Activated naive CD8-positive, alpha-beta T cell treated with anti-CD3 and anti-CD28 coated beads, Interleukin-2, amount 50 U/mL, for 24 hours (primary cell): ENCODE results near the gene HOXD10.

ENCODE experiments used
- ATAC-seq: fragments of 150-1000 bp; cut with Tn5 transposase; one replicate; pipeline ENCODE4 v1.10.0; 2021
- DNase-seq: peaks from one replicate; pipeline ENCODE4 v3.0.0; 2021
- H3K27ac Mint-ChIP-seq: one replicate; pipeline ENCODE4 v1.8.0; 2021; ENCODE audit warnings: mild to moderate bottlenecking, mixed read lengths
- H3K27me3 Mint-ChIP-seq: one replicate; pipeline ENCODE4 v1.8.0; 2021; ENCODE audit warnings: mixed read lengths
- H3K36me3 Mint-ChIP-seq: one replicate; pipeline ENCODE4 v1.8.0; 2021; ENCODE audit warnings: low read depth, mixed read lengths
- H3K4me1 Mint-ChIP-seq: one replicate; pipeline ENCODE4 v1.8.0; 2021; ENCODE audit warnings: mixed read lengths
- H3K4me3 Mint-ChIP-seq: one replicate; pipeline ENCODE4 v1.8.0; 2021; ENCODE audit warnings: mild to moderate bottlenecking, moderate library complexity, mixed read lengths
- H3K9me3 Mint-ChIP-seq: one replicate; pipeline ENCODE4 v1.8.0; 2021; ENCODE audit warnings: mixed read lengths

The HOXD10 gene

DNA sequence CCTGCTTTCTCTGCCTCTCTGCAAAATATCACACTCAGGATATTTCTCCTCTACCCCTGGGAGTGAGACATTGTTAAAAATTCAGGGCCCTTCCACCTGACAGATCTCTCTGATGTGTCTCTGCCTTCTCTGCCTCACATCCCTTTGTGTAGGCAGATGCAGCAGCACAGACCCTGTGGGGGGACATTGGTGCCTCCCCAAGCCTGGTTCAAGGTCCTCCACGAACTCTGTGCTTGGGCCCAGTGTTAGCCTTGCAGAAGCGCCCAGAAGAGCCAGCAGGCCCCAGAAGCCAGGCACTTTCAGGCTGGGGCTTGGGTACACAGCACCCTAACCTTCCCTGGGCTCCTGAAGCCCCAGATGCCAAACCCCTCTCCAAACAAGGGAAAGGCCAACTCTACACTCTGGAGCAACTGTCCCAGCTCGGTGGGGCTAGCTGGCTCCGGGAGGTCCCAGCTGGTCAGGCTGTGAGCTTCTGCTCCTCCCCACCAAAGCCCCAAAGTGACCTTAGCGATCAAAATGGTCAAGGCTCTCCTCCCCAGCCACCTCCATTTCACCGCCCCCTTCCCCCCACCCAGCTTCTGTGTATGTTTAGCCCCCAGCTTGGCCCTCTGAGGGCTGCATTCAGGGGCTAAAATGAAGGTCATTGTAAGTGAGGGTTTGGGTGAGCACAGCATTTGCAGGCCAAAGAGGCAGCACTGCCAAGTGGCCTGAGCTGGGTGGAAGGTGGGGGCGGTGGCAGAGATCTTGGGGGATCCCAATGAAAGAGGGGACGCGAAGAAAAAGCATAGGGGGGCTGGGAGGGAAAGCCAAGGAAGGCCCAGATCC, 8.6 kb downstream of the HOXD10 start:
- ATAC-seq (no peak), DNase-seq (no peak)
- no peaks in the 10 kb centered on the region for H3K36me3 Mint-ChIP-seq
- peaks cover 25% of the 10 kb centered on the region for H3K4me1 Mint-ChIP-seq
- no peak overlapping the region for H3K27ac Mint-ChIP-seq
- no peaks in the 10 kb centered on the region for H3K9me3 Mint-ChIP-seq
- no peak overlapping the region for H3K4me3 Mint-ChIP-seq
- peaks cover 78% of the 10 kb centered on the region for H3K27me3 Mint-ChIP-seq

GRCh38 chr2:176125772-176126054, 9.1 kb downstream of the HOXD10 start:
- Mint-ChIP-seq H3K4me3 (no peak overlapping the region), H3K27me3 (peaks cover 75% of the 10 kb centered on the region), H3K9me3 (no peaks in the 10 kb centered on the region), H3K27ac (no peak overlapping the region), H3K36me3 (no peaks in the 10 kb centered on the region), H3K4me1 (peaks cover 27% of the 10 kb centered on the region)
- DNase-seq (no peak), ATAC-seq (no peak)

GRCh38 chr2:176126929-176127773, 10.6 kb downstream of the HOXD10 start:
- ATAC-seq (no peak), DNase-seq (peak; percentile 73)
- H3K4me3 Mint-ChIP-seq: no peak overlapping the region
- peaks cover 77% of the 10 kb centered on the region for H3K27me3 Mint-ChIP-seq
- peaks cover 34% of the 10 kb centered on the region for H3K4me1 Mint-ChIP-seq
- no peak overlapping the region for H3K27ac Mint-ChIP-seq
- no peaks in the 10 kb centered on the region for H3K36me3 Mint-ChIP-seq
- H3K9me3 Mint-ChIP-seq: no peaks in the 10 kb centered on the region

DNA sequence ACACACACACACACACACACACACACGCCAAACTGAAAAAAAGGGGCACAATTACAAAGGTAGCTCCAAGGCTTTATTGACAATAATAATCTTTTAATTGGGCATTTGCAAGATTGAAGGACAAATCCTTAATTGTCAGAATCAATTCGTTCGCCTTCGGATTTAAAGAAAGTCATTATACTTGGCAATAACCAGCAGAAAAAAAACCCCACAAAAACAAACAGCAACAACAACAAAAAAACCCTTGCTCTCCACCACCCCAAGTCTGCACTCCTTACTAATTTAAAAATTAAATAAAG, 11.1 kb downstream of the HOXD10 start:
- Mint-ChIP-seq H3K4me1 (peaks cover 36% of the 10 kb centered on the region), H3K4me3 (no peak overlapping the region), H3K27ac (no peak overlapping the region), H3K36me3 (no peaks in the 10 kb centered on the region), H3K27me3 (peaks cover 79% of the 10 kb centered on the region), H3K9me3 (no peaks in the 10 kb centered on the region)
- no peak for DNase-seq
- ATAC-seq: no peak

GRCh38 chr2:176128172-176128981, 11.8 kb downstream of the HOXD10 start:
- Mint-ChIP-seq H3K27me3 (peaks cover 81% of the 10 kb centered on the region), H3K27ac (peak overlapping the region; percentile 32), H3K36me3 (no peaks in the 10 kb centered on the region), H3K9me3 (no peaks in the 10 kb centered on the region), H3K4me3 (peak overlapping the region; percentile 46), H3K4me1 (peaks cover 38% of the 10 kb centered on the region)
- DNase-seq (no peak), ATAC-seq (no peak)

DNA sequence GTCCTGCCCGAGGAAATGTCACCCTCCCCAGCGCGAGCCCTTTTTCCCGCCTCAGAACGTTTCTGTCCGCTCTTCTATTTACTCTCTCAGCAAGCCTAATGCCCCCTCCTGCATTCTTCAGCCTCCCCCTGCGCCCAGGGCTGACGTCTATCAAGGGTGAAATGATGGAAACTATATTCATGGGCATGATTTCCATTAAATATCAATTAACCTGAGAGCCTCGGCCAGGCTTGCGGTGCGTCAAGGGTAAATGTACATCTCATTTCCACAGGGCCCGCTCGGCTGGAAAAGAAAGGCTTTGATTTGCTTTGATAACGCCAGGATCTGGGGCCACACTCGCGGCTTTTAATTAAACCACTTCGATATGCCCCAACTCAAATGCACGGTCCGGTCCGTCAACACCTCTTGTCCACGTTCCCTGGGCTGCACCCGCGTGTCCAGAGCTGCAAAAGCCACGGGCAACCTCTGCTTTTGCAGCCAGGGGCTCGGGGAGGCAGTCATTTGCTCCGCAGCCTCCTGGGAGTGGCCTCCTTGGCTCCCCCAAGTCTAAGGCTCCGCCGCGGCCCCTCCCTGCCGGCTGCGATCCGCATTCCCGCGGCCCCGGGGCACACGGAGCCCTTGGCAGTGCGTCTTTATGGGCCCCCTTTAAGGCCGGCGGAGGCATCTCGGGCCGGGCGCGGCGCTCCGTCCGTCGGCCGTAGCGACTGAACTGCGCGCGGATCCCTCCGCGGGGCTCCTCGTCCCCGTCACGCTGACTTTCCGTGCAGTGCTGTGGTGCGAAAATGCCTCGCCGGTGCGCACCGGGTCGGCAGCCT, 12.6 kb downstream of the HOXD10 start, which contains the start of gene HOXD8:
Gene HOXD8 (plus strand): TSS at position 724 of the 815 bp plus-strand sequence. CDS start 662 bp downstream, outside the sequence.
- peak within 1 kb of the TSS; percentile 32 for H3K27ac Mint-ChIP-seq
- ATAC-seq (no peak), DNase-seq (no peak)
- H3K27me3 Mint-ChIP-seq: peaks cover 81% of the 10 kb centered on the region
- H3K9me3 Mint-ChIP-seq: no peaks in the 10 kb centered on the region
- H3K36me3 Mint-ChIP-seq: no peaks in the 10 kb centered on the region
- H3K4me1 Mint-ChIP-seq: peaks cover 35% of the 10 kb centered on the region
- peak within 1 kb of the TSS; percentile 48 for H3K4me3 Mint-ChIP-seq

- Mint-ChIP-seq H3K4me1 (peaks cover 35% of the 10 kb centered on the region), H3K36me3 (no peaks in the 10 kb centered on the region), H3K9me3 (no peaks in the 10 kb centered on the region), H3K27me3 (peaks cover 81% of the 10 kb centered on the region), H3K27ac (no peak overlapping the region), H3K4me3 (peak overlapping the region; percentile 11)
- ATAC-seq: no peak
- no peak for DNase-seq
These were observed 13.2 kb downstream of the HOXD10 start for GRCh38 chr2:176129813-176130146.

- H3K36me3 Mint-ChIP-seq: no peaks in the 10 kb centered on the region
These were observed 13.8 kb downstream of the HOXD10 start for GRCh38 chr2:176130147-176130956.

DNA sequence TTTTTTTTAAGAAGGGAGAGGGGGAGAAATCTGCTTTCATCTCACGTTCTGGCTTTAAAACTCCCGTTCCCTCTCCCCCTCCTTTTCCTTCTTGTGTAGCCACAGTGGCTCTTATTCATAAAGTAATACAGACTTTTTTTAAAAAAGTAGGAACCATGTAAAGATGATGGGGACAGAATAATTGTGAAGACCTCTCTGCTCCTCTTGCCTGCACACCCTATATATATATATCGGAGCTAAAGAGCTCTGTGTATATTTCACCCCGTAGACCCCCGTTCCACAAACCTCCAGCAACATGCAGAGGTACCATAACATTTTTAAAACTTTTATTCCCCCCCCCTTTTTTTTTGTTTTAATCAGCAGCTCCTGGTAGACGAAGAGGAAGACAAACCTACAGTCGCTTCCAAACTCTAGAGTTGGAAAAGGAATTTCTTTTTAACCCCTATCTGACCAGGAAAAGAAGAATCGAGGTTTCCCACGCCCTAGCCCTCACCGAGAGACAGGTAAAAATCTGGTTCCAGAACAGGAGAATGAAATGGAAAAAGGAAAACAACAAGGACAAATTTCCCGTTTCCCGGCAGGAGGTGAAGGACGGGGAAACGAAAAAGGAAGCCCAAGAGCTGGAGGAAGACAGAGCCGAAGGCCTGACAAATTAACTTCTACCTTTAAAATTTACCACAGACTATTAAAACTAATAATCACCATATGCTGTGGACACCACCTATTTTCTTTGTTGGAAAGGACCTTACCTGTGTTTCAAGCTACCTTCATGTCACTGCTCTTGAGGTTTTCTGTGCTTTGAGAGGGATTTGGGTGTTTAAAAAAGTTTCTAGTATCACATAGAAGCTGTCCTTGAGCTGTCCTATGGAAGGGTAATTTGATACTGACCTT, 14.6 kb downstream of the HOXD10 start:
- H3K4me3 Mint-ChIP-seq: peak overlapping the region; percentile 48
- H3K4me1 Mint-ChIP-seq: peaks cover 41% of the 10 kb centered on the region
- DNase-seq (no peak), ATAC-seq (no peak)
- H3K9me3 Mint-ChIP-seq: peaks cover 4% of the 10 kb centered on the region
- peaks cover 84% of the 10 kb centered on the region for H3K27me3 Mint-ChIP-seq
- no peaks in the 10 kb centered on the region for H3K36me3 Mint-ChIP-seq
- H3K27ac Mint-ChIP-seq: peak overlapping the region; percentile 77

More at GRCh38 chr2:176130147-176130956, 13.8 kb downstream of the HOXD10 start:
- Mint-ChIP-seq H3K4me1 (peaks cover 36% of the 10 kb centered on the region), H3K27me3 (peaks cover 84% of the 10 kb centered on the region), H3K9me3 (peaks cover under 1% of the 10 kb centered on the region), H3K4me3 (peak overlapping the region; percentile 48), H3K27ac (peak overlapping the region; percentile 77)
- DNase-seq (peak; percentile 29), ATAC-seq (peak; percentile 20)

DNA sequence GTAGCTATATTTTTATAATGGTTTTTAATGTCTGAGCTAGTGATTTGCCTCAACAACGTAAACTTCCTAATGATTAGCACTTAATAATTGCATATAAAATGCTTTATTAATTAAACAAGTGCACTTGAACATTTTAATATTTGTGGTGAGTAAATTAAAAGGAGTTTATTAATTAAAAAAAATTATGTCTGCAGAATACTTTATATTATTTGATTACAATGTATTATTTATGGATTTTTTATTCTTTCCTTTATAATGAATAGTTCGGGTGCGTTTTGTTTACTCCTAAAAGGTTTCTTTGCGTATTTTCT, 15.2 kb downstream of the HOXD10 start:
- ATAC-seq (no peak), DNase-seq (no peak)
- Mint-ChIP-seq H3K27ac (no peak overlapping the region), H3K4me1 (peaks cover 41% of the 10 kb centered on the region), H3K9me3 (peaks cover 4% of the 10 kb centered on the region), H3K36me3 (no peaks in the 10 kb centered on the region), H3K4me3 (peak overlapping the region; percentile 78), H3K27me3 (peaks cover 82% of the 10 kb centered on the region)

- no peaks in the 10 kb centered on the region for H3K36me3 Mint-ChIP-seq
- no peak for ATAC-seq
These were observed 15.9 kb downstream of the HOXD10 start for GRCh38 chr2:176132205-176133171.

DNA sequence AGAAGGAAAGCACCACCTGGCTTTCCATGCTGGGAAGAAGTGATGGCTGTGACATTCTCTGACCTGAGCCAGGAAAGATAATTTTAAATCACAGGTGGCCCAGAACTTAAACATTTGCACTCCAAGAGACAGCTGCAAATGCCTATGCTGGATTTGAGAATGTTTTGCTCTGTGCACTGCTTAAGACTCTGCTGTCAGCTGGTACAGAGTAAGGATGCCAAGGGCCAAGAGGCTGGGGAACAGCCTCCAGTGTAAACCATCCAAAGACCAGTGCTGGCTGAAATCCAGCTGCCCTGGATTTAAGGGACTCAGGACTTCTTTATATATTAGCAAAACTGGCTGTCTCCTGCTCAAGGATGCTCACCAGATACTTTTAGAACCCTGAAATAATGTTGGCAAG, 16.8 kb downstream of the HOXD10 start:
- peaks cover 81% of the 10 kb centered on the region for H3K27me3 Mint-ChIP-seq
- DNase-seq: no peak
- no peak overlapping the region for H3K27ac Mint-ChIP-seq
- no peak for ATAC-seq
- peaks cover 2% of the 10 kb centered on the region for H3K36me3 Mint-ChIP-seq
- H3K9me3 Mint-ChIP-seq: peaks cover 6% of the 10 kb centered on the region
- H3K4me3 Mint-ChIP-seq: no peak overlapping the region
- peaks cover 32% of the 10 kb centered on the region for H3K4me1 Mint-ChIP-seq

More at GRCh38 chr2:176132205-176133171, 15.9 kb downstream of the HOXD10 start:
- no peak for DNase-seq
- H3K4me1 Mint-ChIP-seq: peaks cover 38% of the 10 kb centered on the region
- peak overlapping the region; percentile 64 for H3K27ac Mint-ChIP-seq
- peak overlapping the region; percentile 78 for H3K4me3 Mint-ChIP-seq
- peaks cover 4% of the 10 kb centered on the region for H3K9me3 Mint-ChIP-seq
- peaks cover 81% of the 10 kb centered on the region for H3K27me3 Mint-ChIP-seq
